B cell (primary cell): ENCODE results near the gene ARHGEF26.

Source experiments
- CTCF ChIP-seq: fragments of 200-600 bp; IDR thresholded peaks from one replicate; pipeline ENCODE4 v1.8.0; 2022; ENCODE audit warnings: antibody characterized with exemption, mild to moderate bottlenecking
- EZH2 ChIP-seq: IDR thresholded peaks from 2 replicates; pipeline ENCODE4 v1.6.1; 2012; ENCODE audit warnings: borderline replicate concordance, low read depth, mild to moderate bottlenecking, moderate library complexity, low read length; ENCODE audit not compliant: insufficient read depth, poor library complexity, severe bottlenecking

DNA sequence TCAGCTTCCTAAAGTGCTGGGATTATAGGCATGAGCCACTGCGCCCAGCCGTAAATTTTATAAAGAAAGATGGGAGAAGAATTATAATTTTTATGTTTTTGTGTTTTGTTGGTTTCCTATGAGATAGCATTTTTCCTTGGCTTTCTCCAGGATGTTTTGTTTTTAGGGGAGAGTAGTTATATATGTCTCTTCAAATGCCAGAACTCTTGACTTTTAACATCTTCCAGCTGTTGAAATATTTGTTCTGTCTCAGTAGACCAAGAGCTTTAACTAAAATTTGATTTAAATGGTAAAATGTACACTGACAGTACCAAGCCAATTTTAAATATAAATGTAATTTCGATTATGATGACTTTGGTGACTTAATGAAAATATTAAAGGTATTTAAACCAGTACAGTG lies 106.3 kb downstream of the ARHGEF26 start:
- TF ChIP-seq CTCF (no peak), EZH2 (no peak)
